NCI-H146 (cell line): Measurements from ENCODE around the gene CSMD2.
"Not testable (repeated sequence)": the region's sequence is repeated elsewhere in the genome, so short reads cannot be mapped to it uniquely, and the experiment has no call there.

Source experiments
- DNase-seq: peaks from one replicate; lab custom pipeline; 2025; lab: John Stamatoyannopoulos, UW

The CSMD2 gene

DNA sequence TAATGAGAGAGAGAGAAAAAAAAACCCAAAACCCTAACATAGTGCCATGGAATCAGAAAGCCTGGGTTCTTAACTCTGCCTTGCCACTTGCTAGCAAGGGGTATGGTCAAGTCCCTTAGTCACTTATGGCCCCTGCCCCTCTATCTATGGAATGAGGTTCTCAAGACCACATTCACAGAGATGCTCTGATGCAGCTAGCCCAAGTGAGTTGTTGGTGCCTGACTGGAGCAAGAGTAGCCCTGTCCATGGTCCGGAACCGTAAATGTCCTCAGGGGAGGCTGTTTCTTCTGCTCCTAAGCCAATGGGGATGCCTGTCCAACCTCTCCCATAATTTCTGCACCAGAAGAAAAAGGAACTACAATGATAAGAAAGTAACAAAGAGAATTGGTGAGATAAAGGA, 56.8 kb downstream of the CSMD2 start:
- no peak for DNase-seq

DNA sequence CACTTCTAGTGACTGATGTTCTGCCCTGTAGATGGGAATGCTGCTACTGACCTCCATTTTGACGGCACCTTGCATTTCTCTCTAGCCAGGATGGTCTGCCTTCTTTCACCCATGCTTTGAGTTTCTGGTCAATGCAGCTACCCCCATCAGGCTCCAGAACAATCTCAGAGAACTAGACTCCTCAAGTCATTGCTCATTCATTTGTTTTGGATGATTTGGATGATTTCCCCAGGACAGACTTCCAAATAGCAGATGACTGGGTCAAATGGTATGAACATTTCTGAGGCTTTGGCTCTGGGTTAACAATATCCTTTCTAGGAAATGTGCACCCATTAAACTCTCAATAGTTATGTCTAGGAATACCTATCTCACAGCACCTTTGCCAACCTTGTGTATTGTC, 63.9 kb downstream of the CSMD2 start:
- no peak for DNase-seq

GRCh38 chr1:34100332-34100731, 64.7 kb downstream of the CSMD2 start:
- DNase-seq: no peak

GRCh38 chr1:34092399-34092798, 72.6 kb downstream of the CSMD2 start:
- not testable (repeated sequence) for DNase-seq

DNA sequence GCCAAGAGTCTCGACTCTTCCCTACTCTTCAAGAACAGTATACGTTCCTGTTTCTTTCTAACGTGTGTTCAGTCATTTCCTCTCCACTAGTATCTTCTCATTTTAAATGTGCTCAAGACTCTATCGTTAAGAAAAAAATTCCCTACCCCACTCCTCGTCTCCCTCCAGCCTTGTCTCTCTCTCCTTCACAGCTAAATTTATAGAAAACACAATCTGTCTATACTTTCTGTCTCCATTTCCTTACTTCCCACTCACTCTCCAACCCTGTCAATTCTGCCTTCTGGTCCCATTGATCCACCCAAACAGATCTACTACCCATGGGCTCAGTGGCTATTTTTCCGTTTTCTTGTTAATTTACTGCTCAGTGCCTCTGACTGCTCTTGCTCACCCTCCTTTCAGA, 75.3 kb downstream of the CSMD2 start:
- DNase-seq: no peak

GRCh38 chr1:34087986-34088385, 77.0 kb downstream of the CSMD2 start:
- DNase-seq: no peak

- no peak for DNase-seq
These were observed 78.5 kb downstream of the CSMD2 start for GRCh38 chr1:34086561-34086960.

DNA sequence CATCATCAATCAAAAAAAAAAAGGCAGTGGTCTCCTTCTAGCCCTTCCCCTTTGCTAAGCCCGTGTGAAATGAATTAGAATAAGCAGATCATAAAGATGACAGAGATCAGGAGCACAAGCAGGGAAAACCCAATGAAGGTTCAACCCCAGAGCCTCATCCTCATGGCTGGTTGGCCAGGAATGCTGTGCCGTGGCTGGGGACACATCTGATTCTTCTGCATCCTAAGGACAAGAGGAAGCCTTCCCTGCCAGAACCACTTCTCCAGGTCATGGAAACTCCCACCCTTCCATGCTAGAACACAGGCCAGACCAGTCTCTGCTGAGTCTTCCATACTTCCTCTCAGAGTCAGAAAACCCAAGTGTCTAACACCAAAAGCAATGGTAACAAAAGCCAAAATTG, 81.1 kb downstream of the CSMD2 start:
- DNase-seq: no peak

- DNase-seq: not testable (repeated sequence)
These were observed 82.9 kb downstream of the CSMD2 start for GRCh38 chr1:34082085-34082670.

DNA sequence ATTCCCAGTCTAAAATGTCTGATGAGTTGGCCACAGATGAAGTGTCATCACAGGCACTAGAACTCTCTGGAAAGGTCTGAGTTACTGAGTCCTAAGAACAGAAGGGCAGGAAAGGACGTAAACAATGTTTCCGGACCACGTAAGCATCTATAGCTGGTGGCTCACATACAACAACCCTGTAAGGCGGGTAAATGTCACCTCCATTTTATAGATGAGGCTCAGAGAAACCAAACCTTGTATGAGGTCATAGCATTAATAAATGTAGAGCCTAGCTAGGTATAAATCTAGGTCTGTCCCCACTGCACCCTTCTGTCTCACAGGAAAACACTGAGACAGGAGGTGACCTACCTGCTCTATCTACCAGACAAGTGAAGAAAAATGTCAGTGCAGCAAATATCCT, 86.6 kb downstream of the CSMD2 start:
- no peak for DNase-seq

DNA sequence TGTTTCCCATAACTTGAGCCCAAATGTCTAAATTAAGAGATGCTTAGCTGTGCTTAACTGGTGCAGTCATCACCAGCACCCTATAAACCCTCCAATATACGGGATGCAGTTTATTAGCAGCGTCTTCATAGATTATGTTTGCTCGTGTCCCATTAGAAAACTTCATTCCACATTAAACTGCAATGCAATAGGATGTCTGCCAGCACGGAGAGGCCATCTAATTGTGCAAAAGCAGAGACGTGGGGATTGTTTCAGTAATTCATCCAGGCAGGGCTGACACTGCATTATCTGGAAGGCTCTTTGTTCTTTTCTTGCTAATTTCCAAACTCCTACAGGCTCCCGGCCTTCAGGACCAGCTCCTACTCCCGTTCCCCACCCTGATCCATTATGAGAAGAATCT, 89.5 kb downstream of the CSMD2 start:
- DNase-seq: no peak

GRCh38 chr1:34073028-34073695, 91.9 kb downstream of the CSMD2 start:
- DNase-seq: no peak

GRCh38 chr1:34070201-34070836, 94.7 kb downstream of the CSMD2 start:
- no peak for DNase-seq

DNA sequence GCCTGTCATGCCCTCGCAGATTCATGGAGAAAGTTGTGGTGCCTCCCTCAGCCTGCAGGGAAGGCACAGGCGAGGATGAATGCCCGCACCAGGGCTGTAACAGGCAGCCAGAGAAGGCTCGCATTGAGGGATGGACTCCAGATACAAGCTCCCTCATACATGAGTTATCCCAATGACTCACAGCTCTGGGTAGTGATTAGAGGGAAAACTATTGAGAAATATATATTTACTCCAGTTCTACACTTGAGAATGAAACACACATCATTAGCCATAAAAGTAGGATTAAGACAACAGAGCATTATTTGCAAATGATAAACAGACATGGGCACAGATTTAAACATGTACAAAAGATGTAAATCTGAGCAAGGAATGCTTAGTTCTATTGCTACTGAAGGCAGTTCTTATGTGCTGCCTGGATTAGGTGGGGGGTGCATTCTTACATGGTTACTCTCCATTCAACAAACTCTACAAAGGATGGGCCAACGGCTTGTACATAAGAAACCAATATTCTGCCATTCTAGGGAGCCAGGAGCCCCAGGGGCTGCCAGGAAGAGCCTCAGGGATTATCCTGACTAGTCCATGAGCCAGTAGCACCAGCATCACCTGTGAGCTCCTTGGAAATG, 97.9 kb downstream of the CSMD2 start:
- no peak for DNase-seq

DNA sequence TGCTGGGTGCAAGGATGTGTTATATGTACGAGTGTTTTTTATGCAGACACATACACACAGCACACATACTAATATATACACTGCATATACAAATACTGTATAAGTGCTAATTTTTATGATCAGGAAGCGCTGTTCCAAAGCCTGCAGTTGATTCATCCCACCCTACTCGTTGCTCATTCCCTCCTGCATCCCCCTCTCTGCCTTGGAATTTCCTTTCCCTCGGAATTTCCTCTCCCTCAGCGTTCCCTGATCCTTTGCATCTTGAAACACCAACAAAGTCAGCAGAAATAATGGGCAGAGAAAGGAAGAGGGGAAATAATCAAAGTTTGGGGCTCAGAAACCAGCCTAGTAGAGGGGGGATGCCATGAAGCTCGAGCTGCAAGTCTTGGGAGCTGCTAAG, 98.9 kb downstream of the CSMD2 start:
- DNase-seq: no peak

GRCh38 chr1:34065498-34065897, 99.5 kb downstream of the CSMD2 start:
- no peak for DNase-seq

DNA sequence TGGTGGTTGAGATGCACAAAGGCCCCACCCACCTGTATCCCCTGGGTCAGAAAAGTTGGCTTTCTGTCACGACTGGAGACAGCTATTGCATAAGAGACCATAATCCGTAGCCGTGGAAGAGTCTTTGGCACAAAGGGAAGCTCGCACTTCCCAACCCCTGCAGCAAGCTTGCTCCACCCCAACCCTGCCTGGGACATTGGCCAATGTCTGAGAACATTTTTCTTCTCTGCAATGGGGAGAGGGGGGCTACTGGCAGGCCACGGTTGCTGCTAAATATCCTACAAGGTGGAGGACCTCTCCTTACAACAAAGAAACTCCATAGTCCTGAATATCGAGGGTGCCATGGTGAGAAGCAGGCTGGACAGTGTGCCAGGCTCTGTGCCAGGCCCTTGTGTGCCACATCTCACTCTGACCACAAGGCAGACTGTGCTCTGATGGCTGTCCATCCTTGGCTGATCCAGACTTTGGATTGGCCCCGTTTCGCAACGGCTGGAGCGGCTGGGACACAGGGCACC, 104.1 kb downstream of the CSMD2 start:
- no peak for DNase-seq

GRCh38 chr1:34060187-34060730, 104.8 kb downstream of the CSMD2 start:
- no peak for DNase-seq

GRCh38 chr1:34057347-34058130, 107.5 kb downstream of the CSMD2 start:
- DNase-seq: no peak

- DNase-seq: no peak
These were observed 109.2 kb downstream of the CSMD2 start for GRCh38 chr1:34055818-34056217.

DNA sequence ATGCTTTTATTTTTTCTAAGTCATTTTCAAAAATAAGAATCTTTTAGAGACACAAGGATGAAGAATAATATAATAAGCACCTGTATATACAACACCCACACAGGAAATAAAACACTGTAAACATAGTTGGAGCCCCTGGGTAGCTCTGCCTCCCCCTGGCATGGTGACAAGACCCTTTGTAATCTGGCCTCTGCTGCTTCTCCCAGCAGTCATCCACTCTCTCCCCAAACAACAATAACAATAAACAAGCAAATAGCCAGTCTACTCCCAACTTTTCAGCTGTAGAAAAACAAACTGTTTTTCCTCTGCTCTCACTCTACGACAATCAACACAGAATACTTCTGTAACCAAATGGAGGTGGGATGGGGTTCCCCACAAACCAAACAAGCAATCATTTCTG, 110.1 kb downstream of the CSMD2 start:
- DNase-seq: no peak

DNA sequence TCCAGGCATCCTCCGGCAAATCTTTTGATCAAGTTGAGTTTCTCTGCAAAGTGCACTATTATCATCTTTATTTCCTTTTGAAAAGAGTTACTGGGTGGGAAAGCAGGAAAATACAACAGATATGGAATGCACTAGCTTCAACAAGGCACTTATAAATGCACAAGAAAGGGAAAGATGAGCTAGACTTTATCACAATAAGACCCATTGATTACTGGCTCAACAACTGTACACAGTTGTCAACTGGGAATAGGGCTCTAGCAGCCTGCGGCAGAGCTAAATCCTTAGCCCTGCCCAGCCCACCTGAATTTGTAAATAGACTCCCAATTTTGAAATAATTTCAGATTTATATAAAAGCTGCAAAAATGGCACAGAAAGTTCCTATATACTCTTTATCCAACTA, 111.4 kb downstream of the CSMD2 start:
- DNase-seq: no peak
